Activated CD4-positive, alpha-beta T cell treated with anti-CD3 and anti-CD28 coated beads for 1 hour (primary cell): Measurements from ENCODE around the gene REST.
"Not testable (repeated sequence)": the region's sequence is repeated elsewhere in the genome, so short reads cannot be mapped to it uniquely, and the experiment has no call there.

ENCODE experiments used
- DNase-seq: peaks from one replicate; pipeline ENCODE4 v3.0.0-alpha.2; 2020

REST gene

DNA sequence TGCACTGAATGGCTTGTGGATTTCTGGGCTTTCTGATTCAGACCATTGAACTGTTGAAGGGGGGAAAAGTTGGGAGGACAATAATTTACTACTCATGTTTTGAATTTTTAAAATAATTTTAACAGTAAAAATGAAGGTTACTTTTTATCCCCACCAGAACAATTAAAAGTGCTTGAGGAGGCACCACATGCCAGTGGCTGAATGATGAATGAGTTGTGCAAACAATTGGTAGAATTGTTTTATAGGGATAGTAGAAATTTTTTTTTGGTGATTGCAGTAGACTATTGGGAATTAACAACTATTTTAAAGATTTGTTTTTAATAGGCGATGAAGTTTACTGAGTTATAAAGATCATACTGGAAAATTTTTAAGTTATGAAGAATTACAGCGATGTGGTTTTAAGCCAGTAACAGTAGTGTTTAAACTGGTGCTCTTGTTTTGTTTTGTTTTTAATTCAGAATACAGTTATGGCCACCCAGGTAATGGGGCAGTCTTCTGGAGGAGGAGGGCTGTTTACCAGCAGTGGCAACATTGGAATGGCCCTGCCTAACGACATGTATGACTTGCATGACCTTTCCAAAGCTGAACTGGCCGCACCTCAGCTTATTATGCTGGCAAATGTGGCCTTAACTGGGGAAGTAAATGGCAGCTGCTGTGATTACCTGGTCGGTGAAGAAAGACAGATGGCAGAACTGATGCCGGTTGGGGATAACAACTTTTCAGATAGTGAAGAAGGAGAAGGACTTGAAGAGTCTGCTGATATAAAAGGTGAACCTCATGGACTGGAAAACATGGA, 2.7 kb downstream of the REST start:
- DNase-seq: no peak

DNA sequence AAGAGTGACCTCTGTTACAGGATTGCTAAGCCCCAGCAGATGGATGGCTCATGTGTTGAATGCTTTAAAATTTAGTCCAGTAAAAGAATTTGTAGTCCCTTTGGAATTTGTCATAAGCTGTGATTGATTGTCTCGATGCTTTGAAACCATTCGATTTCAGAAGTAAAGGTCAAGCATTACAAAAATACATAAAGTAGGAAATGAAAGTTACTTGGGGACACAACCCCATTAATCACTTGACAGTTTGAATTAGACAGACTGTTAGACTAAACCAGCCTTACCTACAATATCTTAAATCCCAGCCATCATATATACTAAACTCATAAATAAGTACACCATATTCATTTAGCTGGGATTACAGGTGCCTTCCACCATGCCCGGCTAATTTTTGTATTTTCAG, 6.6 kb downstream of the REST start:
- DNase-seq: no peak

- DNase-seq: not testable (repeated sequence)
These were observed 7.3 kb downstream of the REST start for GRCh38 chr4:56914977-56915376.

- no peak for DNase-seq
These were observed 19.5 kb downstream of the REST start for GRCh38 chr4:56927196-56927595.

- no peak for DNase-seq
These were observed 22.9 kb downstream of the REST start for GRCh38 chr4:56930638-56931037.

DNA sequence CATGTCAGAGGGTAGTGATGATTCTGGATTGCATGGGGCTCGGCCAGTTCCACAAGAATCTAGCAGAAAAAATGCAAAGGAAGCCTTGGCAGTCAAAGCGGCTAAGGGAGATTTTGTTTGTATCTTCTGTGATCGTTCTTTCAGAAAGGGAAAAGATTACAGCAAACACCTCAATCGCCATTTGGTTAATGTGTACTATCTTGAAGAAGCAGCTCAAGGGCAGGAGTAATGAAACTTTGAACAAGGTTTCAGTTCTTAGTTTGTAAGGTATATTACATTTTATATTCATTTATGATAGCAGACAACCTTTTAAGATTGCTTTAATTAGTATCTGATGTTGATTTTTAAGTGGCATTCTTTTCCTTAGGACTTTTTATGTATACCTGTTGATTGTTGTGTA, 24.2 kb downstream of the REST start:
- DNase-seq: no peak

DNA sequence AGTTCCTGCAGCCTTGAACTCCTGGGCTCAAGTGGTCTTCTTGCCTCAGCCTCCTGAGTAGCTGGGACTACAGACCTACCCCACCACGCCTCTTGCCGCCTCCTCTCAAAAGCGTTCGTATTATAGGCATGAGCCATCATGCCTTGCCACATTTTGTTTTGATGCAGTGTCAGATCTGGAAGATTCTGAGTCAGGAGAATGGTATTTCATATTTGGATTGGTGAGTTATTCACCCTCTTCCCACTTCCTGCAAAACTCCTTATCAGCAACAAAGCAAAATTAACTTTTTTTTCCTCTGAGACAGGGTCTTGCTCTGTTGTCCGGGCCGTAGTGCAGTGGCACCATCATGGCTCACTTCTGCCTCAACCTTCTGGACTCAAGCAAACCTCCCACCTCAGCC, 29.6 kb downstream of the REST start:
- DNase-seq: no peak

DNA sequence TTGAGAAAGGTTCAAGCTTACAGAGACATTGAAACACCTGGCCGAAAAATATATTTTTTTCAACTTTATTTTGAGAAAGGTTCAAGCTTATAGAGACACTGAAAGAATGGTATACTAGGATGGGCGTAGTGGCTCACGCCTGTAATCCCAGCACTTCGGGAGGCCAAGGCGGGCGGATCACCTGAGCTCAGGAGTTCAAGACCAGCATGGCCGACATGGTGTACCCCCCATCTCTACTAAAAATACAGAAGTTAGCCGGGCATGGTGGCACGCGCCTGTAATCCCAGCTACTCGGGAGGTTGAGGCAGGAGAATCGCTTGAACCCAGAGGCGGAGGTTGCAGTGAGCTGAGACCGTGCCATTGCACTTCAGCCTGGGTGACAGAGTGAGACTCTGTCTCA, 32.1 kb downstream of the REST start:
- DNase-seq: not testable (repeated sequence)

DNA sequence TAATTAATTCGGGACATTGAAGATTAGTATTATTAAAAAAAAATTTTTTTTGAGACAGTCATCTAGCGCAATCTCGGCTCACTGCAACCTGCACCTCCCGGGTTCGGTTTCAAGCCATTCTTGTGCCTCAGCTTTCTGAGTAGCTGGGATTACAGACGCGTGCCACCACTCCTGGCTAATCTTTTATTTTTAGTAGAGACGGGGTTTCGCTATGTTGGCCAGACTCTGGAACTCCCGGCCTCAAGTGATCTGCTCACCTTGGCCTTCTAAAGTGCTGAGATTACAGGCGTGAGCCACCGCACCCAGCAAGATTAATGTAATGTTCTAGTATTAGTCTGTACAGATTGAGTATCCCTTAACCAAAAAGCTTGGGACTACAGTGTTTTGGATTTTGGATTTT, 32.7 kb downstream of the REST start:
- no peak for DNase-seq

DNA sequence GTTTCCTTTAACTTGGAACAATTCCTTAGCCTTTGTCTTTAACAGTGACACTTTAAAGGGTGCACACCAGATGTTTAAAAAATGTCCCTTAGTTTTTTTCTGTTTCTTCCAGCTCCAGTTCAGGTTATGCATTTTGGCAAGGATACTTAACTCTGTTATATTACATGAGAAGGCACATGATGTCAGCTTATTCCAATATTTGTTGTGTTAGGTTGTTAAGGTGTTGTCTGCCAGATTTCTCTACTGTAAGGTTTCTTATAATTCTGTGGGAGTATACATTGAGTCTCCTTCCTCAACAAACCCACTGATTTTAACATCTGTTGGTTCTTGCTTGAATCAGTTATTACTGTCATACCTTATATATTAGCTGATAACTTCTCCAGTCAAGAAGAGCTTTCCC, 33.3 kb downstream of the REST start:
- DNase-seq: no peak

- DNase-seq: no peak
These were observed 33.7 kb downstream of the REST start for GRCh38 chr4:56941403-56941802.

DNA sequence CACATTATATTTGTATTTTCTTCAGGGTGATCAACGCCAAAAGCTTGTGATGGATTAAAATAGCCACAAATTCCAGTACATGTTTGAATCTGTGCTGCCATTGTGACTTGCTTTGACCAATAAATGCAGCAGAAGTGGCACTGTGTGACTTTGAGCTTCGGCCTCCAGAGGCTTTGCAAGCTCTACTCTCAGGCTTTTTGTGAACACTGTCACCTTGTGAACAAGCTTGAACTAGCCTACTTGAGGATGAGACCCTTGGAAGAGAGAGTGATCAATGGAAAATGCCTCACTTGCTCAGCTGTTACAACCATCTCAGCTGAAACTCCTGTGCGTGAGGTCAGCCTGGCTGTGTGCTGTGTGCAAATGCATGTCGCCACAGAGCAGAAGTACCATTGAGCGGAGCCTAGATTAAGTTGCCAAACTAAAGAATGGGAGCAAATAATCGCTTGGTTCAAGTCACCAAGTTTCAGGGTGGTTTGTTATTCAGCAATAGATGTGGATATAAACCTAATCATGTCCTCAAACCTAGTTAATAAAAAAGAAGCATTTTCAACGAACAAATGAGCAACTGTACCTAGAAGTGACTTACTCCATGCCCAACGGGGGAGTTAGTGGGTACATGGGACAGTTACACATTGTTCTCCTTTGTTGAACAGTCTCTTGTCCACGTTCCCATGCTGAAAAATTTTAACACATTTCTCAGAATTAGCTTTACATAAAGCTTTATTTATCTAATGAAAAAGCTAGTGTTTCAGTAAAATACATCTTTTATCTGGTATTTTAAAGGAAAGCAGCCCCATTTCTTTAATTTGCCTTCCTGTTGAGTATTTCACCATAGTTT, 46.2 kb downstream of the REST start:
- no peak for DNase-seq

DNA sequence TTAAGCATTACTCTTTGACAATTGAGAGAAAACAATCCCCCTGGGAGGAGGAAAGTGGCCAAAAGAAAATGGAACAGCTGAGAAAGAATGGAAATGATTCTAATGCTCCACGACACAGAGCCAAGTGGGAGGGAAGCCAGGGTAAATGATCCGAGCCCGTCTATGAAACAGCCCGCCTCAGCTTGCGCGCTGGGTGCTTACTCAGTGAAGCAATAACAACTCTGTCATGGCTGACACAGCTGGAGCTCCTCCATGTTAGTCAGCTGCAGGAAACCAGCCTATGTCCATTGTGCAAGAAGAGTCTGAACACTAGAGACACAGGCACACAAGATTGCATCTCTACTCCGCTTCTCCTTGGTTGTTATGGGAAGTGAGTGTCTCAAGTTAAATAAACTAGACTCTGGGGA, 50.4 kb downstream of the REST start:
- DNase-seq: no peak

- DNase-seq: no peak
These were observed 51.4 kb downstream of the REST start for GRCh38 chr4:56959100-56959499.

GRCh38 chr4:56961107-56961500, 53.4 kb downstream of the REST start:
- no peak for DNase-seq

DNA sequence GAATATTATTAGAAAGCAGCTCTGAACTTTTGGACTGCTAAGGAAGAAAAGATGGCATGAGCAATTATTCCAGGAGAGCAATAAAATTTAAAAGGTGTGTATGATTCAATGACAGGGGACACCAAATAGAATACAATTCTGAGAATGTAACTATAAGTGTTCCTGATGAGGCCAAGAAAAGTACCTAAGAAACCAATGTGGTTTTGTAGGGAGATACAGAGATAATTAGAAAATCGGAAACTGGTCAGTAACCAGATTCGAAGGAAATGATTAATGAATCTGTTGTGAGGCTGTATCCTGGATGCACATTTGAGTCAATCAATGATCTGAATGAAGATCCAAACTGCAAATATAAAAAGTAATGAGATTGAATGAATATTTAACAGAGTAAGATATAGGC, 63.7 kb downstream of the REST start:
- DNase-seq: no peak

- DNase-seq: no peak
These were observed 64.7 kb downstream of the REST start for GRCh38 chr4:56972389-56972788.

GRCh38 chr4:56972809-56973208, 65.1 kb downstream of the REST start:
- no peak for DNase-seq

DNA sequence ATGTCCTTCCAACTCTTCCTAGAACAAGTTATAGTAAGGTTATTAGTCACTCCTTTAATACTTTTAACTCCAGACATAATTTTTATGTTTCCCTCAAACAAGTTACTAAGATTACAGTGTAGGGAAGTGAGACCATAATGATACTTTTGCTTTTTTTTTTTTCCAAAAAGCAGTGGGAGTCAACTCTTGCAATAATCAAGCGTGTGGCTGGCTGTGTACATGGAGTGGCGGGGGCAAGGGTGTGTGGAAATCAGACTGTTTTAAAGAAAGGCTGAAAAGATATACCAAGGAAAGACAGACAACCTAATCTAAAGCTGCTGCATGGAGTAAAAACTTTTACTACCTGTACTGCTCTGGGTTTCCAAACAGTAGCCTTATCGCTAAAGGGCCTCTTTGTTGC, 65.6 kb downstream of the REST start:
- no peak for DNase-seq

DNA sequence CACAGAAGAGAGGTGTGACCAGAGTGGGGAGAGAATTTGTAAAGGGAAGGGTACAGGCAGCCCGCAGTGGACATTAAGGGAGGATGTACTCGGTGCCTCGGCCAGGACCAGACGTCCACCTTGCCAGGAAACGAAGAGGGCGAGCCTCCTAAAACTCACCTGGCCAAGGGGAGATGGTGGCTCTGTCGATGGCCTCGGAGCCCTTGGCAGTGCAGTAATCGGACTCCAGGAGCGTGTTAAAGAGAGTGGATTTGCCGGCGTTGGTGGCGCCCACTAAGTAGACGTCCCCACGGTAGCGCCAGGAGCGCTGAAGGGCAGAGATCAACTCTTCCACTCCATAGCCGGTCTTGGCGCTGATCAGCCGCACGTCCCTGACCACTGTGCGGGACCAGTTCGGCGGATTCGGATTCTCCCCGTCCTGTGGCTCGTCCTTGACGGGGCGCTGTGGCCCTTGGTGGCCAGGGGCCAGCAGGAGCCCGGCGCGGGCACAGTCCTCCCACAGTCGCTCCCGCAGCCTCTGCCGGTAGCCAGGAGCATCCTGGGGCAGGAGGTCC, 68.7 kb downstream of the REST start:
- DNase-seq: peak; percentile 11

DNA sequence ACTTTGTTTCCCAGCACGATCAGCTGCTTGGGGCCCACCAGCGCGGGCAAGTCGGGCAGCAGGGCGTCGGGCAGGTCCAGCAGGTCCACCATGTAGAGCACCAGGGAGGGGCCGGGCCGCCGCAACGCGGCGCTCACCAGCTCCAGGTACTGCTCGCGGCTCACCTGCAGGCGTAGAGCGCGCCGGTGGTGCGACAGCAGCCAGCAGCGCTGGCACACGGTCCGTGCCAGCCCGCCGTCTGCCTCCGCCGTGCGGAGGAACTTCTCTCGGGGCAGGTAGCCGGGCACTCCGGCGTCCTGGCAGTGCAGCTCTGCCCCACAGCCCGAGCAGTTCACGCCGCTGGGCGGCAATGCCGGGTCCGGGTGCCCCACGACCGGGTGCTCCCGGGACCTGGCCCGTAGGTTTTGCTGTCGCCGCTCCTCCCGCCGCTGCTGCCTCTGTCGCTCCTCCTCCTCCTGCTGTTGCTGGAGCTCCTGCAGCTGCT, 69.2 kb downstream of the REST start:
- peak; percentile 37 for DNase-seq

DNA sequence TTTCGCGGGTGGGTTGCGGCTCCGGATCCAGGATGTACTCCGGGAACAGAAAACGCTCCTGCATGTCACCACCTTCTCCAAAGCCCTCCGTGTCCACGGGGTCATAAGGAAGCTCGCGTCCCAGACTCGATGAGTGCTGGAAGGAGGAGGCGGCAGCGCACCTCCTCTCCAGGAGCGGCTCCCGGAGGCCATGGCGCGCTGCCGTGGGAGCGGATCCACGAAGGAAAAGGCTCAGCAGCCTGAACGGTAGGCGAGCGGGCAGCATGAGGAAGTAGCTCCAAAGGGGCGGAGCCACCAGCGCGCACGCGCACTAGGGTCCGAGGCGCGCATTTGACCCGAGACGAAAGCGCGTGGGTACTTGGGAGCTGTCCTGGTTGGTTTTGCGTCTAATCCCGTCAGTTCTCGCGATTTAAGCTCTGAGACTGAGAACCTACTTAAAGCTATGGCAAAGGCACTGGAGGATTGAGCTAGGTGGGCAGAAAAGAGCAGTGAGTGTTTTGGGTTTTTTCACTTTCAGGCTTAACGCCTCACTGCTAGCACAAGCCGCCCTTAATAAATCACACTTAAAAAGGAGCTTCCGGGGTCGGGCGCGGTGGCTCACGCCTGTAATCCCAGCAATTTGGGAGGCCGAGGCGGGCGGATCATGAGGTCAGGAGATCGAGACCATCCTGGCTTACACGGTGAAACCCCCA, 69.8 kb downstream of the REST start, which contains the start of gene NOA1:
Gene NOA1, minus strand, starts transcription at position 286 of the 692 bp plus-strand sequence. Its CDS starts 21 bp downstream, at position 265.
- DNase-seq: peak; percentile 96

DNA sequence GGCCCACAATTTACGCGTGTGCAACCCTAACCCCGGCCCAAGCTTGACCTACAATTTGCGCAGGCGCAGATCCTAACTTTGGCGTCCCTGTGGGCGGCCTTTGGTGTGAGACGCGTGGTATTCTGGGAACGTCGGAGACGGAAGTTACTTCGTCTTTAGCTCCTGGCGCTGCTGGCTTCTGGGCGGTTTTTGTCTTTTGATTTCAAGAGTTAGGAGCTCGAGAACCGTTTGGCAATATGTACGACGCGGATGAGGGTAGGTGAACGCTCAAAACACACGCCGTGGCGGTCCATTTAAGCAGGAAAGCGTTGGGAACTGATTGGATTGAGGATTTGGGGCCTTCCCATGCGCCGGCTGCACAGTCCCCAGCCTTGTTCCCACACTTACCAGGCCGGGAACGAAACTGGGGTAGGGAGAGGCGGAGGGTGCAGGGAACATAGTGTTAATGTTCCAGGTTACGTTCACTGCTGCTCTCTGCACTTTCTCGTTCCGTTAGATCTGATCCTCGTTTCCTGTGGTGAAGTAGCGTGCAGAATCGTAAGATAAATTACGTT, 71.1 kb downstream of the REST start, which contains the start of gene POLR2B:
Gene POLR2B, plus strand, starts transcription at position 147 of the 554 bp plus-strand sequence. Its CDS starts 90 bp downstream, at position 237.
- peak; percentile 70 for DNase-seq
